ENCODE results near the gene SRMS. TPM values are rescaled to one million over a fixed set of nuclear protein-coding genes. Genes with fewer than 3 reads are reported as not detected.

SRMS gene
- total and polyA plus RNA-seq, 2 of the 13 experiments (the other 11 are each of a cell fraction or from before 2014, with no cell fraction given), result not detected

DNA sequence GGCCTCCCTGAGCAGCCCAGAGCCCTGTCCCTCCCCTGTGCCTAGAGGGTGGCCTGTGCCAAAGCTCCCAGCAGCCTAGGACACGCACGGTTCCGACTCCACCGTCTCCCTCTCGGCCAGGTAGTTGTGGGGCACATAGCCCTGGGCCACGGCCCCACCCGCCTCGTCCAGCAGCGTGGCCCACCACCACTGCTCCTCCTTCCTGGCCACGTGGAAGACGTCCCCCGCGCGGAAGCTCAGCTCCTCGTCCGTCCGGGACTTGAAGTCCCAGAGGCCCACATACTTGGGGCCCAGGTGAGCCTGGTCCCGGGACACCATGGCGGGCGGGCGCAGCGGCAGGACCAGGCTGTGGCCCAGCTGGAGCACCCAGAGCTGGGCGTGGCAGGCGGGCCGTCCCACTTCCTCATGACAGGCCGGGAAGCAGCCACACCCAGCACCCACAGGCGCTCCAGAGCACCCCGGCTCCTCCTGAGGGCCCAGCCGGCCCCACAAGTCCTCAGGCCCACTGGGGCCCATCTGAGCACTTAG is 10.5 kb downstream of the SRMS start, which contains the start of gene PTK6:
TSS of gene PTK6 (minus strand) at position 380 of the 528 bp plus-strand sequence. CDS start at position 318, 62 bp downstream.
- H3K27me3 ChIP-seq (ENCODE audit: control insufficient read depth in 1 of 2, insufficient read depth in 2 of 2, low read length in 2 of 2), result peaks cover 49 to 65% of the 10 kb centered on the region in 2 experiments
- 70% methylated on average over 29 of the region's 29 CpGs for WGBS (ENCODE audit: low lambda C conversion rate)
- in situ Hi-C loops (cut with HindIII; ENCODE audit: extremely low pct_ligation_motif_present, low pct_unique_long_range_greater_than_20kb), result loop anchor here (5.0 kb wide), 1 partner anchor 40 kb away; no protein-coding TSS in a partner anchor
- FAIRE-seq, result no peak
- no peak within 1 kb of the TSS for H3K27ac ChIP-seq (ENCODE audit: extremely low read length, insufficient read depth, low read length)
- H3K9me3 ChIP-seq (ENCODE audit: low read length), result no peaks in the 10 kb centered on the region
- H3K36me3 ChIP-seq (replicated peaks in 1 of 2; ENCODE audit: control insufficient read depth in 1 of 2, insufficient read depth in 2 of 2, low read length in 2 of 2), result no peaks in the 10 kb centered on the region
- H2AFZ ChIP-seq (ENCODE audit: low read length), result no peak within 1 kb of the TSS
- ChIA-PET POLR2A (interaction anchor here (1.0 to 2.7 kb wide), 16 partner anchors 8 to 443 kb away, joined by 3 to 26 read pairs (median 6); partner anchors contain the start of genes GMEB2, HELZ2, PPDPF and PRPF6), CTCF (ENCODE audit: low intra/inter-chr PET ratio, low total read pairs) (interaction anchor here (1.1 to 2.7 kb wide), 6 partner anchors 36 to 533 kb away, joined by 3 to 29 read pairs (median 8); partner anchors contain the start of genes HELZ2 and TPD52L2)
- H3K4me3 ChIP-seq (replicated peaks in 1 of 3; ENCODE audit: insufficient read depth in 1 of 3, low read depth in 2 of 3, low read length in 3 of 3), result peak within 1 kb of the TSS; percentile 37 to 76 (median 64); a peak in 5 of 6 replicates
- no TSS peak for BruUV-seq (replicated peaks)
- intact Hi-C loops (cut with micrococcal nuclease; ENCODE audit: unreplicated experiment), result loop anchor here (5.0 to 10.0 kb wide), 4 partner anchors 90 to 435 kb away; partner anchors contain the start of genes GMEB2, LIME1, RTEL1 and SLC2A4RG
- peak within 1 kb of the TSS; percentile 89 for H3K4me2 ChIP-seq (ENCODE audit: low read depth, low read length)
- DNase-seq (ENCODE audit: low spot score), result no peak
- no peaks in the 10 kb centered on the region for H4K20me1 ChIP-seq (ENCODE audit: insufficient read depth, low read length)
- H3K4me1 ChIP-seq (ENCODE audit: insufficient read depth, low read length), result peaks cover 48% of the 10 kb centered on the region
- no peaks in the 10 kb centered on the region for H3K79me2 ChIP-seq (ENCODE audit: insufficient read depth, low read length)
- peak; percentile 2 for ATAC-seq
- peak within 1 kb of the TSS; percentile 53 for H3K9ac ChIP-seq (ENCODE audit: insufficient read depth, low read depth, low read length)
- TF ChIP-seq, protein P1, sequence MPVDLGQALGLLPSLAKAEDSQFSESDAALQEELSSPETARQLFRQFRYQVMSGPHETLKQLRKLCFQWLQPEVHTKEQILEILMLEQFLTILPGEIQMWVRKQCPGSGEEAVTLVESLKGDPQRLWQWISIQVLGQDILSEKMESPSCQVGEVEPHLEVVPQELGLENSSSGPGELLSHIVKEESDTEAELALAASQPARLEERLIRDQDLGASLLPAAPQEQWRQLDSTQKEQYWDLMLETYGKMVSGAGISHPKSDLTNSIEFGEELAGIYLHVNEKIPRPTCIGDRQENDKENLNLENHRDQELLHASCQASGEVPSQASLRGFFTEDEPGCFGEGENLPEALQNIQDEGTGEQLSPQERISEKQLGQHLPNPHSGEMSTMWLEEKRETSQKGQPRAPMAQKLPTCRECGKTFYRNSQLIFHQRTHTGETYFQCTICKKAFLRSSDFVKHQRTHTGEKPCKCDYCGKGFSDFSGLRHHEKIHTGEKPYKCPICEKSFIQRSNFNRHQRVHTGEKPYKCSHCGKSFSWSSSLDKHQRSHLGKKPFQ (CRISPR knock-in tag; IDR thresholded peaks at IDR 0.05; ENCODE audit: insufficient replicate concordance), result no peak
- 0 out of 2 replicates have a peak, but pooled peaks have one; percentile 48 for TF ChIP-seq NRL (CRISPR knock-in tag; IDR thresholded peaks at IDR 0.05; ENCODE audit: borderline replicate concordance)
- no peak for TF ChIP-seq HIVEP1 (CRISPR knock-in tag; IDR thresholded peaks at IDR 0.05)
- peak; percentile 54; the same call in 1 of the 2 replicates for TF ChIP-seq ZNF274 (CRISPR knock-in tag; IDR thresholded peaks at IDR 0.05)
- TF ChIP-seq, protein P2, sequence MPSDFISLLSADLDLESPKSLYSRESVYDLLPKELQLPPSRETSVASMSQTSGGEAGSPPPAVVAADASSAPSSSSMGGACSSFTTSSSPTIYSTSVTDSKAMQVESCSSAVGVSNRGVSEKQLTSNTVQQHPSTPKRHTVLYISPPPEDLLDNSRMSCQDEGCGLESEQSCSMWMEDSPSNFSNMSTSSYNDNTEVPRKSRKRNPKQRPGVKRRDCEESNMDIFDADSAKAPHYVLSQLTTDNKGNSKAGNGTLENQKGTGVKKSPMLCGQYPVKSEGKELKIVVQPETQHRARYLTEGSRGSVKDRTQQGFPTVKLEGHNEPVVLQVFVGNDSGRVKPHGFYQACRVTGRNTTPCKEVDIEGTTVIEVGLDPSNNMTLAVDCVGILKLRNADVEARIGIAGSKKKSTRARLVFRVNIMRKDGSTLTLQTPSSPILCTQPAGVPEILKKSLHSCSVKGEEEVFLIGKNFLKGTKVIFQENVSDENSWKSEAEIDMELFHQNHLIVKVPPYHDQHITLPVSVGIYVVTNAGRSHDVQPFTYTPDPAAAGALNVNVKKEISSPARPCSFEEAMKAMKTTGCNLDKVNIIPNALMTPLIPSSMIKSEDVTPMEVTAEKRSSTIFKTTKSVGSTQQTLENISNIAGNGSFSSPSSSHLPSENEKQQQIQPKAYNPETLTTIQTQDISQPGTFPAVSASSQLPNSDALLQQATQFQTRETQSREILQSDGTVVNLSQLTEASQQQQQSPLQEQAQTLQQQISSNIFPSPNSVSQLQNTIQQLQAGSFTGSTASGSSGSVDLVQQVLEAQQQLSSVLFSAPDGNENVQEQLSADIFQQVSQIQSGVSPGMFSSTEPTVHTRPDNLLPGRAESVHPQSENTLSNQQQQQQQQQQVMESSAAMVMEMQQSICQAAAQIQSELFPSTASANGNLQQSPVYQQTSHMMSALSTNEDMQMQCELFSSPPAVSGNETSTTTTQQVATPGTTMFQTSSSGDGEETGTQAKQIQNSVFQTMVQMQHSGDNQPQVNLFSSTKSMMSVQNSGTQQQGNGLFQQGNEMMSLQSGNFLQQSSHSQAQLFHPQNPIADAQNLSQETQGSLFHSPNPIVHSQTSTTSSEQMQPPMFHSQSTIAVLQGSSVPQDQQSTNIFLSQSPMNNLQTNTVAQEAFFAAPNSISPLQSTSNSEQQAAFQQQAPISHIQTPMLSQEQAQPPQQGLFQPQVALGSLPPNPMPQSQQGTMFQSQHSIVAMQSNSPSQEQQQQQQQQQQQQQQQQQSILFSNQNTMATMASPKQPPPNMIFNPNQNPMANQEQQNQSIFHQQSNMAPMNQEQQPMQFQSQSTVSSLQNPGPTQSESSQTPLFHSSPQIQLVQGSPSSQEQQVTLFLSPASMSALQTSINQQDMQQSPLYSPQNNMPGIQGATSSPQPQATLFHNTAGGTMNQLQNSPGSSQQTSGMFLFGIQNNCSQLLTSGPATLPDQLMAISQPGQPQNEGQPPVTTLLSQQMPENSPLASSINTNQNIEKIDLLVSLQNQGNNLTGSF (CRISPR knock-in tag; IDR thresholded peaks at IDR 0.05), result no peak
- TF ChIP-seq ZNF776 (CRISPR knock-in tag; IDR thresholded peaks at IDR 0.05), result peak; percentile 61; the same call in 1 of the 2 replicates
- TF ChIP-seq ZNF598 (CRISPR knock-in tag; IDR thresholded peaks at IDR 0.05; ENCODE audit: borderline replicate concordance), result no peak
- TF ChIP-seq, protein P3, sequence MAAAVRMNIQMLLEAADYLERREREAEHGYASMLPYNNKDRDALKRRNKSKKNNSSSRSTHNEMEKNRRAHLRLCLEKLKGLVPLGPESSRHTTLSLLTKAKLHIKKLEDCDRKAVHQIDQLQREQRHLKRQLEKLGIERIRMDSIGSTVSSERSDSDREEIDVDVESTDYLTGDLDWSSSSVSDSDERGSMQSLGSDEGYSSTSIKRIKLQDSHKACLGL (CRISPR knock-in tag; IDR thresholded peaks at IDR 0.05), result peak; percentile 14; the same call in 1 of the 2 replicates
- TF ChIP-seq, protein P4, sequence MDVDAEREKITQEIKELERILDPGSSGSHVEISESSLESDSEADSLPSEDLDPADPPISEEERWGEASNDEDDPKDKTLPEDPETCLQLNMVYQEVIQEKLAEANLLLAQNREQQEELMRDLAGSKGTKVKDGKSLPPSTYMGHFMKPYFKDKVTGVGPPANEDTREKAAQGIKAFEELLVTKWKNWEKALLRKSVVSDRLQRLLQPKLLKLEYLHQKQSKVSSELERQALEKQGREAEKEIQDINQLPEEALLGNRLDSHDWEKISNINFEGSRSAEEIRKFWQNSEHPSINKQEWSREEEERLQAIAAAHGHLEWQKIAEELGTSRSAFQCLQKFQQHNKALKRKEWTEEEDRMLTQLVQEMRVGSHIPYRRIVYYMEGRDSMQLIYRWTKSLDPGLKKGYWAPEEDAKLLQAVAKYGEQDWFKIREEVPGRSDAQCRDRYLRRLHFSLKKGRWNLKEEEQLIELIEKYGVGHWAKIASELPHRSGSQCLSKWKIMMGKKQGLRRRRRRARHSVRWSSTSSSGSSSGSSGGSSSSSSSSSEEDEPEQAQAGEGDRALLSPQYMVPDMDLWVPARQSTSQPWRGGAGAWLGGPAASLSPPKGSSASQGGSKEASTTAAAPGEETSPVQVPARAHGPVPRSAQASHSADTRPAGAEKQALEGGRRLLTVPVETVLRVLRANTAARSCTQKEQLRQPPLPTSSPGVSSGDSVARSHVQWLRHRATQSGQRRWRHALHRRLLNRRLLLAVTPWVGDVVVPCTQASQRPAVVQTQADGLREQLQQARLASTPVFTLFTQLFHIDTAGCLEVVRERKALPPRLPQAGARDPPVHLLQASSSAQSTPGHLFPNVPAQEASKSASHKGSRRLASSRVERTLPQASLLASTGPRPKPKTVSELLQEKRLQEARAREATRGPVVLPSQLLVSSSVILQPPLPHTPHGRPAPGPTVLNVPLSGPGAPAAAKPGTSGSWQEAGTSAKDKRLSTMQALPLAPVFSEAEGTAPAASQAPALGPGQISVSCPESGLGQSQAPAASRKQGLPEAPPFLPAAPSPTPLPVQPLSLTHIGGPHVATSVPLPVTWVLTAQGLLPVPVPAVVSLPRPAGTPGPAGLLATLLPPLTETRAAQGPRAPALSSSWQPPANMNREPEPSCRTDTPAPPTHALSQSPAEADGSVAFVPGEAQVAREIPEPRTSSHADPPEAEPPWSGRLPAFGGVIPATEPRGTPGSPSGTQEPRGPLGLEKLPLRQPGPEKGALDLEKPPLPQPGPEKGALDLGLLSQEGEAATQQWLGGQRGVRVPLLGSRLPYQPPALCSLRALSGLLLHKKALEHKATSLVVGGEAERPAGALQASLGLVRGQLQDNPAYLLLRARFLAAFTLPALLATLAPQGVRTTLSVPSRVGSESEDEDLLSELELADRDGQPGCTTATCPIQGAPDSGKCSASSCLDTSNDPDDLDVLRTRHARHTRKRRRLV (CRISPR knock-in tag; IDR thresholded peaks at IDR 0.05), result no peak
- TF ChIP-seq ZNF235 (CRISPR knock-in tag; IDR thresholded peaks at IDR 0.05; ENCODE audit: borderline replicate concordance), result 0 out of 2 replicates have a peak, but pooled peaks have one; percentile 60
